OCI-LY3 (cell line): ENCODE data around the gene OR10H4.
"Not testable (repeated sequence)": the region's sequence is repeated elsewhere in the genome, so short reads cannot be mapped to it uniquely, and the experiment has no call there.

Experiments used
- H2AFZ ChIP-seq: fragments of 200-600, 300-600 bp; shearing (Covaris generic); 2 replicates; pipeline ENCODE4 v1.6.0; 2014; ENCODE audit warnings: antibody characterized with exemption, low read depth, low read length
- H3K27ac ChIP-seq: fragments of 200-600, 300-600 bp; sonication (generic); 2 replicates; pipeline ENCODE4 v1.5.1; 2014; ENCODE audit warnings: mild to moderate bottlenecking, low read length, moderate library complexity, mixed read lengths
- H3K27me3 ChIP-seq: fragments of 200-600, 300-600 bp; sonication (generic); 2 replicates; pipeline ENCODE4 v1.6.1; 2014; ENCODE audit warnings: low read depth, low read length, mixed read lengths
- H3K36me3 ChIP-seq: fragments of 200-600, 300-600 bp; sonication (generic); replicated peaks from 2 replicates; pipeline ENCODE3; 2014; ENCODE audit warnings: low read depth, low read length, mixed read lengths
- H3K4me1 ChIP-seq: fragments of 300-600, 200-600 bp; sonication (generic); 2 replicates; pipeline ENCODE4 v1.6.1; 2014; ENCODE audit warnings: low read length, mixed read lengths
- H3K4me2 ChIP-seq: fragments of 200-600, 300-600 bp; sonication (generic); 2 replicates; pipeline ENCODE4 v1.6.1; 2014; ENCODE audit warnings: low read length, mixed read lengths
- H3K4me3 ChIP-seq: fragments of 300-600, 200-600 bp; sonication (generic); 2 replicates; pipeline ENCODE4 v1.5.1; 2014; ENCODE audit warnings: antibody characterized with exemption, mild to moderate bottlenecking, low read length, moderate library complexity
- H3K79me2 ChIP-seq: fragments of 300-600, 200-600 bp; shearing (Covaris generic); 2 replicates; pipeline ENCODE4 v1.6.1; 2014; ENCODE audit warnings: mild to moderate bottlenecking, low read length, mixed read lengths
- H3K9ac ChIP-seq: fragments of 300-600, 200-600 bp; shearing (Covaris generic); 2 replicates; pipeline ENCODE4 v1.6.0; 2014; ENCODE audit warnings: mild to moderate bottlenecking, low read length, moderate library complexity
- H3K9me3 ChIP-seq: fragments of 200-600, 300-600 bp; shearing (Covaris generic); 2 replicates; pipeline ENCODE4 v1.6.1; 2014; ENCODE audit warnings: low read length, mixed read lengths; ENCODE audit not compliant: insufficient read depth
- H4K20me1 ChIP-seq: fragments of 200-600, 300-600 bp; sonication (generic); 2 replicates; pipeline ENCODE4 v1.6.1; 2016; ENCODE audit warnings: low read length, mixed read lengths; ENCODE audit not compliant: insufficient read depth
- EZH2phosphoT487 ChIP-seq: fragments of 200-600 bp; shearing (Covaris generic); IDR thresholded peaks from 2 replicates; pipeline ENCODE4 v1.6.1; 2018; ENCODE audit warnings: antibody characterized with exemption, mixed run types, low read depth
- TF ChIP-seq, protein P1 (sequence below): fragments of 200-600, 300-600 bp; sonication (generic); IDR thresholded peaks from 2 replicates; pipeline ENCODE4 v1.5.1; 2014; ENCODE audit warnings: antibody characterized with exemption, low read length, low read depth

Gene OR10H4

DNA sequence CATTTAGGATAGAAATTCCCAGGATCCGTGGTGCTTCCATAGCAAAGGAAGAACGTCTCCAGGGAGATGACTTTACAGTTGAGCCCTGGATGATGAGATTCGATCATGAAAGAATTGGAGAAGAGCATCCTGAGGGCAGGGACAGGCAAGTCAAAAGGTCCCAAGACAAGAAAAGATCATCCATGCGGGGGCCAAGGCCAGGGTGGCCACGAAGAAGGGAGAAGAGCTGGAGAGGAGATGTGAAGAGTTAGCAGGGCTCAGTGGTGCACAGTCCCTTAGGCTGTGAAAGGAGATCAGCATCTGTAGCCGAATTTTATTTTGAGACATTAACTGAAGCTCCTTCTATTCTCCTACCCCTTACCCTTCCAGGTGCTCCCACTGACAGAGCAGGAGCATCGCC, 28.9 kb downstream of the OR10H4 start:
- peaks cover 41% of the 10 kb centered on the region for H3K27me3 ChIP-seq
- no peak for TF ChIP-seq EZH2phosphoT487
- TF ChIP-seq, protein P1, sequence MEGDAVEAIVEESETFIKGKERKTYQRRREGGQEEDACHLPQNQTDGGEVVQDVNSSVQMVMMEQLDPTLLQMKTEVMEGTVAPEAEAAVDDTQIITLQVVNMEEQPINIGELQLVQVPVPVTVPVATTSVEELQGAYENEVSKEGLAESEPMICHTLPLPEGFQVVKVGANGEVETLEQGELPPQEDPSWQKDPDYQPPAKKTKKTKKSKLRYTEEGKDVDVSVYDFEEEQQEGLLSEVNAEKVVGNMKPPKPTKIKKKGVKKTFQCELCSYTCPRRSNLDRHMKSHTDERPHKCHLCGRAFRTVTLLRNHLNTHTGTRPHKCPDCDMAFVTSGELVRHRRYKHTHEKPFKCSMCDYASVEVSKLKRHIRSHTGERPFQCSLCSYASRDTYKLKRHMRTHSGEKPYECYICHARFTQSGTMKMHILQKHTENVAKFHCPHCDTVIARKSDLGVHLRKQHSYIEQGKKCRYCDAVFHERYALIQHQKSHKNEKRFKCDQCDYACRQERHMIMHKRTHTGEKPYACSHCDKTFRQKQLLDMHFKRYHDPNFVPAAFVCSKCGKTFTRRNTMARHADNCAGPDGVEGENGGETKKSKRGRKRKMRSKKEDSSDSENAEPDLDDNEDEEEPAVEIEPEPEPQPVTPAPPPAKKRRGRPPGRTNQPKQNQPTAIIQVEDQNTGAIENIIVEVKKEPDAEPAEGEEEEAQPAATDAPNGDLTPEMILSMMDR = no peak
- H3K4me1 ChIP-seq = no peaks in the 10 kb centered on the region
- no peaks in the 10 kb centered on the region for H4K20me1 ChIP-seq
- H3K9me3 ChIP-seq = no peaks in the 10 kb centered on the region
- H3K79me2 ChIP-seq = no peaks in the 10 kb centered on the region
- H3K27ac ChIP-seq = no peak overlapping the region
- no peak overlapping the region for H3K9ac ChIP-seq
- H3K36me3 ChIP-seq = no peaks in the 10 kb centered on the region
- no peak overlapping the region for H2AFZ ChIP-seq
- no peak overlapping the region for H3K4me3 ChIP-seq
- no peak overlapping the region for H3K4me2 ChIP-seq

DNA sequence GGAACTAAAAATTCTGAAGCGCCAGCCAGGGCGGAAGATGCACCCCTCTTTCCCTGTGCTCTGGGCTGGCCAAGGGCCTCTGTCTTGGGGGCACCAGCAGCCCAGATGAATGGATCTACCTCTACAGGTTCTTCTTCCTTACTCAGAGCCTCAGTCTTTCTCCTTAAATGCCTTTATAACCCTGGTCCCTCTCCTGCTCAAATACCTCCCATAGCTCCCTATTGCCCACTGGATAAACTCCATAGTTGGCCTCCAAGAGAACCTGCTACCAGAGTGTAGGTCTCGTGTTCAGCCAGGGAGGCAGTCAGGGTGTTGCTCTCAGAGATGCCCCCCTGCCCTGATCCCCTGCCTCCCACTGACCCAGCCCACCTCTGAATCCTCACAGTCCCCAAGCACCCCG, 30.5 kb downstream of the OR10H4 start:
- Histone ChIP-seq H3K9me3 (no peaks in the 10 kb centered on the region), H3K27me3 (peaks cover 48% of the 10 kb centered on the region), H3K79me2 (no peaks in the 10 kb centered on the region), H3K4me3 (no peak overlapping the region), H3K36me3 (no peaks in the 10 kb centered on the region), H3K9ac (no peak overlapping the region), H3K4me2 (no peak overlapping the region), H2AFZ (no peak overlapping the region), H3K27ac (no peak overlapping the region), H3K4me1 (no peaks in the 10 kb centered on the region), H4K20me1 (no peaks in the 10 kb centered on the region)
- TF ChIP-seq, protein P1 = no peak
- TF ChIP-seq EZH2phosphoT487 = no peak

DNA sequence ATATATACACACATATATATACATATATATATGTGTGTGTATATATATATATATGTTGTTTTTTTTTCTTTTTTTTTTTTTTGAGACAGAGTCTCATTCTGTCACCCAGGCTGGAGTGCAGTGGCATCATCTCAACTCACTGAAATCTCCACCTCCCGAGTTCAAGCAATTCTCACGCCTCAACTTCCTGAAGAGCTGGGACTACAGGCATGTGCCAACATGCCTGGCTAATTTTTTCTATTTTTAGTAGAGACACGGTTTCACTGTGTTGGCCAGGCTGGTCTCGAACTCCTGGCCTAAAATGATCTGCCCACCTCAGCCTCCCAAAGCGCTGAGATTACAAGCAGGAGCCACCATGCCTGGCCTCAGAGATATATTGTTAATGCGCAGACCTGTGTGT, 37.0 kb downstream of the OR10H4 start:
- H3K4me3 ChIP-seq, H3K4me2 ChIP-seq, H2AFZ ChIP-seq, H4K20me1 ChIP-seq, H3K9ac ChIP-seq, H3K27ac ChIP-seq, H3K9me3 ChIP-seq, H3K36me3 ChIP-seq, H3K4me1 ChIP-seq, H3K79me2 ChIP-seq: not testable (repeated sequence)
- H3K27me3 ChIP-seq = peaks cover 22% of the 10 kb centered on the region

DNA sequence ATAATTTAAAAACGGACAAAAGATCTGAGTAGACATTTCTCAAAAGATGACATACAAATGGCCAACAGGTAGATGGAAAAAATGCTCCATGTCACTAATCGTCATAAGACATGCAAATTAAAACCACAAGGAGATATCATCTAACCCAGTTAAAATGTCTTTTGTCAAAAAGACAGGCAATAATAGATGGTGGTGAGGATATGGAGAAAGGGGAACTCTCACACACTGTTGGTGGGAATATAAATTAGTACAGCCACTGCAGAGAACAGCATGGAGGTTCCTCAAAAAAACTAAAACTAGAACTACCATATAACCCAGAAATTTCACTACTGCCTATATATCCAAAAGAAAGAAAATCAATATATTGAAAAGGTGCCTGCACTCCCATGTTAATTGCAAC, 37.9 kb downstream of the OR10H4 start:
- Histone ChIP-seq H4K20me1 (no peaks in the 10 kb centered on the region), H3K4me1 (no peaks in the 10 kb centered on the region), H3K9me3 (no peaks in the 10 kb centered on the region), H3K27ac (no peak overlapping the region), H2AFZ (no peak overlapping the region), H3K4me3 (no peak overlapping the region), H3K4me2 (no peak overlapping the region), H3K27me3 (peaks cover 25% of the 10 kb centered on the region), H3K79me2 (no peaks in the 10 kb centered on the region), H3K9ac (no peak overlapping the region), H3K36me3 (no peaks in the 10 kb centered on the region)
- no peak for TF ChIP-seq EZH2phosphoT487
- TF ChIP-seq, protein P1 = no peak

DNA sequence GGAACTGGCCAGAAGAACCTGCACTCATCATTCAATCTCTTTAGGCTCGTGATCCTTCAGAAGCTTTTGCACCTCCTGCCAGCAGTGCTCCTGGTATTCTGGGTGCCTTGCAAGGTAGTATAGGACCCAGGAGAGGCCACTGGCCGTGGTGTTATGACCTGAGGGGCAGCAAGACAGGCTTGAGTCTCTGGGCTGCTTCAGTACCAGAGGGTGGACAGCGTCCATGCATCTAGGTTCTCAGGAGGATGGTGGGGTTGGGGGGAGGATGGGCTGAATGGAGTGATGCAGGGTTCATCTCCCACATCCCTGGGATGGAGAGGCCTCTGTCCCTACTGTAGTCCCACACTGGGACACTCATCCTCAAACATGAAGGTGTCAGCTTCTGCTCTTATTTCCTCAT, 41.1 kb downstream of the OR10H4 start:
- Histone ChIP-seq H4K20me1 (no peaks in the 10 kb centered on the region), H3K4me1 (no peaks in the 10 kb centered on the region), H3K27ac (no peak overlapping the region), H3K9me3 (no peaks in the 10 kb centered on the region), H3K79me2 (no peaks in the 10 kb centered on the region), H3K27me3 (peaks cover 26% of the 10 kb centered on the region), H3K4me2 (no peak overlapping the region), H3K9ac (no peak overlapping the region), H2AFZ (no peak overlapping the region), H3K36me3 (no peaks in the 10 kb centered on the region), H3K4me3 (no peak overlapping the region)
- no peak for TF ChIP-seq EZH2phosphoT487
- TF ChIP-seq, protein P1 = no peak
